GM19193 (cell line): ENCODE measurements around the gene LRRC72.

Source experiments
- POLR2A ChIP-seq: IDR thresholded peaks from 4 replicates; pipeline ENCODE4 v1.6.1; 2011; ENCODE audit not compliant: insufficient read depth, insufficient read length; ENCODE audit errors: extremely low read depth

Gene LRRC72

DNA sequence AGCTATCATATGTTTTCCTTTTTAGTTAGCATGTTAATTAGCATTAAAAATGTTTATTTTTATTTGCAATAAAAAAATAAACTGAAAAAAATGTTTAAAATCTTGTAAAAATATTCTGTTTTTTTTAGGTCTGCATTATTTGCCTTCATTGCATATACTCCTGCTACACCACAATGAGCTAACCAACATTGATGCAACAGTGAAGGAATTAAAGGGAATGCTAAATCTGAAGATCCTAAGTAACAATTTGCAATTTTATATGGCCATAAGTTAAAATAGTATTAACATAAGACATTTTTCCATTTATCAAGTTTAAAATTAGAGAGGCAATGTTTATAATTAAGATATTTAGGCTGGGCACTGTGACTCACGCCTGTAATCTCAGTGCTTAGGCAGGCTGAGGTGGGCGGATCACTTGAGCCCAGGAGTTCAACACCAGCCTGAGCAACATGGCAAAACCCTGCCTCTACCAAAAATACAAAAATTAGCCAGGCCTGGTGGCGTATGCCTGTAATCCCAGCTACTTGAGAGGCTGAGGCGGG is 32.2 kb downstream of the LRRC72 start:
- no peak for TF ChIP-seq POLR2A

- no peak for TF ChIP-seq POLR2A
Observed at GRCh38 chr7:16559497-16560179, 33.0 kb downstream of the LRRC72 start.

DNA sequence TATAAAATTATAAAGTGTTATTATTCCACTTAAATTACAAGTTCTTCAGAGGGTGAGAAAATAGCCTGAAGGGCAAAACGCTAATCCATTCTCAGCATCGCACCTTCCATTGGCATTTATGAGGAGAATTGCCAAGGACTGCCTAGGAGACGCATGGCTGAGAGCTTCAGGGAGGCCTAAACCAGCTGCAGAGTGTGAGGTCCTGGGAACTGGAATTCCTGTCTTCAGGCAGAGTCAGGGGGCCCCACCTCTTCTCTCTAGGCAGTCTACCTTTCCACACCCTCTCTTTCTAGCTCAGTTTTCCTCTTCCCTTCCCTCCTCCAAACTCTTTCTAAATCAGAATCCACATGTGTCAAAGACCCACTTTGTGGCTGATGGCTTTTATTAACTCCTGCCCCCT is 35.3 kb downstream of the LRRC72 start:
- no peak for TF ChIP-seq POLR2A

DNA sequence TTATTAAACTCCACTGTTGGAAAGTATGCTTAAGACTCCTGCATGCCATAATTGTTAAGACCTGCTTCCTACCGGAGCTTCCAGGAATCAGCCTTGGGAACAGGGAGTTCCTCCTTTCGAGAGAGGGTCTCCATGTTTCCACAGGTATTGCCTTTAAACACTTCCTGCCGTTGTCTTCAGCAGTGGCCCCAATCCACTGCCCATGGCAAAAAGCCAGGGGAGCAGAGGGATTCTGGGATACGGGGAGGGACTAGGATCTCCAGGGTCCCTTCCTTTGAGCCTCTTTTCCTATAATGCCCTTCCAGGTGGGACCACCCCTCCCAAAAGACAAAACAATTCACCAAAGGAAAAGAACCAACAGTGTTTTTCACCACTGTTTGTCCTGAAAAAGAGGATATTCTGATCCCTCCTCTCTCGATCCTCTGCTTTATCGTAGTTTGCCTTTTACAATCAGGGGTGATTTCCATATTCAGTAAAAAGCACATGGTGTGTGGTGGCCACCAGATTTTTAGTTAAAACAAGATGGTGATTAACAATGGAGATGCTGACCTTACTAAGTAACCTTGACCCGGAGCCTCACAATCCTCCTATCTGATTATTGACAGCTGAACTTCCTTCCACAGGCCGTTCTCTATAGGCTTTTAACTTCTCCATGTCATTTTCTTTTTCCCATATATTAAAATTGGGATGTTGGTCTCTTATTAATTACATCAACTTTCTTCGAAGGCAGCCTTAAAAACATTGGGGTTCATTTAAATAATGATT is 36.0 kb downstream of the LRRC72 start:
- TF ChIP-seq POLR2A = no peak

DNA sequence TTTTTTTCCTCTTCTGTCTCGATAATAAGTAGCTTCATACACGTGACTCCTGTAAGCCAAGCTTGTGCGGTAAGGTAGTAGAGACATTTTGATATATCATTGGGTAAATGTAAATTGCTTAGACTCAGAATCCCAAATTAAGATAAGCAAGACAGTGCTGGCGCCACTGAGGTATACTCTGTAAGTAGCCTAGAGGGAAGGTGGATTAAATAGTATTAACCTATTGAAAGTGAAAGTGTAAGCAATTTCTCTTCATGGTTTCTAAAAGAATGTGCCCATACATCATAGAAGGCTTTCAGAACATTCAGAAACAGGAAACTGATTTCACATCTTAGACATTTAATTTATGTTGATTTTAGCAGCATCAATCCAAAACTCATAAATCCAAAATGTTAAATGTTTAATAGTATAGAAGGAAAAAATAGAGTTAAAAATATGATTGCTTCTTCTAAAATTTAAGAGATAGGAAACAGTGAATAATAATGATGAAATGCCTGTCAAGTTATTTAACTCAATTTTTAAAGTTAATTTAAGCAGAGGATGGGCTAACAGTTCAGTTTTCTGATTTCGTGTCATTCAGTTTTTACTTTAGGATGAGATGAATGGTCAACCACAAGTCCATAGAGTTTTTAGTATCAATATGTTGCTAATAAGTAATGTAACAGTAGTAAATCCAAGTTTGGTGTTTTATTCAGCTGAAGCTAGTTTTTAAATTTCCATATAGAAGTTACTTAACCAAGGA is 36.8 kb downstream of the LRRC72 start:
- TF ChIP-seq POLR2A = no peak

DNA sequence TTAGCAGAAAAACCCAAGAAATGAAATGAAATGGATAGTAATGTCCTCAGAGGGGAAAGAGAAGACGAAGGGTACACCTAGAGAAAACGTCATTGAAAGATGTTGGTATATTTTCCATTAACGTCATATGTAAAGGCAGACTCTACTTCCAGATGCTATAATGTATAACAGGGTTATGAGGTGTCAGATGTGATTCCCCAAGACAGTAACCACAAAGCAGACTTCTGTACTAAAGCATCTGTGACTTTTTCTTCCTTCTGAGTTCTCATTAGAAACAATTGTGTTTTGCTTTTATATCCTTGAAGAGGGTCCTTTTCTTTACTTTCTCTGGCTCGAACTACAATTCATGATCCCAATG is 37.4 kb downstream of the LRRC72 start:
- TF ChIP-seq POLR2A = no peak

- TF ChIP-seq POLR2A = no peak
Observed at GRCh38 chr7:16564909-16565426, 38.3 kb downstream of the LRRC72 start.

GRCh38 chr7:16571941-16572340 is 45.3 kb downstream of the LRRC72 start:
- TF ChIP-seq POLR2A = no peak

DNA sequence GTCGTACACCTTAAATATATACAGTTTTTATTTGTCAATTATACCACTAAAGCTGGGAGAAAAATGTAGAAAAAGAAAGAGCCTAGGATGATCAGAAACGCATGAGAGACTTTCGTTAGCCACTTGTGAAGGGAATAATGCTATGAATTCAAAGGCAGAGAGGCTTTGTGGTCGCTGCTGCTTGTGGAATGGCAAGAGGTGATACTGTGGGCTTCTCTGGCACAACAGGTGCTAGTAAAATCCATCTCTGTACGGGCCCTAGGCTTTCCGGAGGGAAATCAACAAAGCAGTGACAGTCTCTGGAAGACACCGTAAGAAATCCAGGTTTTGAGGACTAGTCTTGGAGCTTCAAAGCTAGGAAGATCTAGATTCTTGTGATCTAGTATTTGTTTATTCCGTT is 52.6 kb downstream of the LRRC72 start:
- TF ChIP-seq POLR2A = no peak

DNA sequence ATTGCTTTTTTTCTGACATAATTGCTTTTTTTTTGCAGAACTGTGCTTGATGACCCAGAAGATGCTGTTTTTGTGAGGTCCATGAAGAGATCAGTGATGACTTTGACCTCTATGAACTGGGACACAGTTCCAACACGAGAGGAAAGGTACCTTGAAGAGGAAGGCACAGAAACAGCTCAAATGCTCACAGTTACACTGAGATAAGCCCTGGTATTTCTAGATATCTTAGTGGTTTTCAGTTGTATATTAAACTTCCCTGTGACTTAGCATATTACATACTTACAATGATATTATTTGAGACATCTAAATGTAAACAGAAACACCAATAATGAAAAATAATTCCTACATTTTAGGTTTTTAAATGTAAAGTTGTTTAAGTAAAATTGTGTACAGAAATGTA is 54.7 kb downstream of the LRRC72 start:
- no peak for TF ChIP-seq POLR2A

- TF ChIP-seq POLR2A = no peak
Observed at GRCh38 chr7:16583834-16584233, 57.2 kb downstream of the LRRC72 start.

DNA sequence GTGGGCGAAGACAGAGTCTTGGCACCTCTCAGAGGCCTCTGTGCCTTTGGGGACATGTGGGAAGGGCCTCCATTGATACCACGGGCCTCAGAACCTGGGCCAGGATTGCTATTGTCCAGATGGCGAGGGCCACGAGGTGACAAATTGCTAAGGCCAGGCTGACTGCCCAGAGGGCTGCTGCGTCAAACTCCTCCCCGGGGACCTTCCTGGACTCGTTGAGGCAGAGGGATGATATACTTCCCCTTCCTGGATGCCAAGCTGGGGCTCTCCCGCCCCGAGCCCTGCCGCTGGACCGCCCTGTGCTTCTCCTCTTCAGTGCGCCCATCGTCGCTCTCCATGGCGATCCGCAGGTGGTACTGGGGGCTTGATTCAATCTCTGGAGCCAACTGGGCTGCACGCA is 58.9 kb downstream of the LRRC72 start:
- TF ChIP-seq POLR2A = no peak

- no peak for TF ChIP-seq POLR2A
Observed at GRCh38 chr7:16586081-16586874, 59.7 kb downstream of the LRRC72 start.

DNA sequence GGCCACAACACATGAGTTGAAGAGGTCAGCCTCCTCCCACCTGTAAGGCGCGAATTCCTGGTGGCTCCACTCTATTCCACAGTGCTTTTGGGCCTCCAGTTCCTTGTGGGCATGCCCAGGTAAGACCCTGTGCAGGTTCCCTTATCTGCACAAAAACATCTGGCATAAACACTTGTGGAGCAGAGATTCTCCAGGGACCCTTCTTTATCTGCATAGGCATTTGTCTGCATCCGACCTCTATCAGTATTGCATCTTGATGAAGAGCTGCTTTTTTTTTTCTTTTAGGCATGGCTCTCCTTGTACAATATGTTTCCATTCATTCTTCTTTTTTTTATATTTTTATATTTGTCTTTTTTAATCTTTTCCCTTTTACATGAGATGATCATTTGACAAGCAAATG is 60.5 kb downstream of the LRRC72 start:
- no peak for TF ChIP-seq POLR2A
